ENCODE results near the gene LRCH2. TPM values are rescaled to one million over a fixed set of nuclear protein-coding genes. Genes with fewer than 3 reads are reported as not detected.

Gene LRCH2
- total RNA-seq, 1 donor from 2014 or later = 16.9 TPM

DNA sequence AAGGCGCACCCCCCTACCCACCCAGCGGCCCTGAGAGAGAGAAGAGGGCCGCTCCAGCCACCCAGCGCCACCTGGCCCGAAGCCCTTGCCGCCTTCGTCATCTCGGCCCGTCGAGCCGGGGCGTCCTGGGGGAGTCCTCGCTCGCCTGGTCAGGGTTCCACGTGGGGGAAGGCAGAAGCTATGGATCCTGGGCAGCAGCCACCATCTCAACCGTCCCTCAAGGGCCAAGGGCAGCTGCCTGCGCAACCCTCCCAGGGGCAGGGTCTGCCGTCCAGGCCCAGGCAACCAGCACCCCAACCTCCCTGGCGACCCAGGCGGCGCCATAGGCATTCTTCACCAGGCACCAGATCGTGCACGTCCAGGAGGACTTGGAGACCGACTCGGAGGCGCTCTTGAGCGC lies 165.0 kb downstream of the LRCH2 start:
- TF ChIP-seq, protein P1, sequence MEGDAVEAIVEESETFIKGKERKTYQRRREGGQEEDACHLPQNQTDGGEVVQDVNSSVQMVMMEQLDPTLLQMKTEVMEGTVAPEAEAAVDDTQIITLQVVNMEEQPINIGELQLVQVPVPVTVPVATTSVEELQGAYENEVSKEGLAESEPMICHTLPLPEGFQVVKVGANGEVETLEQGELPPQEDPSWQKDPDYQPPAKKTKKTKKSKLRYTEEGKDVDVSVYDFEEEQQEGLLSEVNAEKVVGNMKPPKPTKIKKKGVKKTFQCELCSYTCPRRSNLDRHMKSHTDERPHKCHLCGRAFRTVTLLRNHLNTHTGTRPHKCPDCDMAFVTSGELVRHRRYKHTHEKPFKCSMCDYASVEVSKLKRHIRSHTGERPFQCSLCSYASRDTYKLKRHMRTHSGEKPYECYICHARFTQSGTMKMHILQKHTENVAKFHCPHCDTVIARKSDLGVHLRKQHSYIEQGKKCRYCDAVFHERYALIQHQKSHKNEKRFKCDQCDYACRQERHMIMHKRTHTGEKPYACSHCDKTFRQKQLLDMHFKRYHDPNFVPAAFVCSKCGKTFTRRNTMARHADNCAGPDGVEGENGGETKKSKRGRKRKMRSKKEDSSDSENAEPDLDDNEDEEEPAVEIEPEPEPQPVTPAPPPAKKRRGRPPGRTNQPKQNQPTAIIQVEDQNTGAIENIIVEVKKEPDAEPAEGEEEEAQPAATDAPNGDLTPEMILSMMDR (IDR thresholded peaks at IDR 0.05; ENCODE audit: unreplicated experiment) = no peak
- Mint-ChIP-seq H3K27me3 (no peaks in the 10 kb centered on the region), H3K4me3 (ENCODE audit: low read depth) (no peak overlapping the region), H3K27ac (no peak overlapping the region), H3K36me3 (ENCODE audit: insufficient read depth) (no peaks in the 10 kb centered on the region), H3K4me1 (ENCODE audit: low read depth) (no peaks in the 10 kb centered on the region), H3K9me3 (ENCODE audit: low read depth) (no peaks in the 10 kb centered on the region)
- no peak for DNase-seq (ENCODE audit: low spot score, unreplicated experiment)

DNA sequence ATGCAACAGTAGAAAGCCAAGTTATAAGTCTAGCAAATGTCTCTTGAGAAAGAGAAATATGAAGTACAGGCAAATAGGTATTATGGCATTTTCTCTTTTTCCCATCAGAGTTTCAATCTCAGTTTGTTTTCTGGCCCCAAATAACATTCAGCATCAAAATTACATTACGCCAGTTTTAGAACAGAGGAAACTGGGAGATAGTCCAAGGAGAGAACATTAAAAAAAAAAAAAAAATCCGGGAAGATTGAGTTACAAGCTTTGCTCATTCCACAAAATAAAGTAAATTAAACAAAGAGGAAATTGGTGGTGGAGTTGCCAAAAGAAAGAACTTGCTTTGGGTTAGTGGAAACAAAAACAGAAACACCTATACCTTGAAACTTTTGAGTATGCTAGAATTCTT lies 166.1 kb downstream of the LRCH2 start:
- Mint-ChIP-seq H3K9me3 (ENCODE audit: low read depth) (no peaks in the 10 kb centered on the region), H3K4me1 (ENCODE audit: low read depth) (no peaks in the 10 kb centered on the region), H3K27me3 (no peaks in the 10 kb centered on the region), H3K4me3 (ENCODE audit: low read depth) (no peak overlapping the region), H3K27ac (no peak overlapping the region), H3K36me3 (ENCODE audit: insufficient read depth) (no peaks in the 10 kb centered on the region)
- no peak for DNase-seq (ENCODE audit: low spot score, unreplicated experiment)
- TF ChIP-seq, protein P1 (IDR thresholded peaks at IDR 0.05; ENCODE audit: unreplicated experiment) = no peak

DNA sequence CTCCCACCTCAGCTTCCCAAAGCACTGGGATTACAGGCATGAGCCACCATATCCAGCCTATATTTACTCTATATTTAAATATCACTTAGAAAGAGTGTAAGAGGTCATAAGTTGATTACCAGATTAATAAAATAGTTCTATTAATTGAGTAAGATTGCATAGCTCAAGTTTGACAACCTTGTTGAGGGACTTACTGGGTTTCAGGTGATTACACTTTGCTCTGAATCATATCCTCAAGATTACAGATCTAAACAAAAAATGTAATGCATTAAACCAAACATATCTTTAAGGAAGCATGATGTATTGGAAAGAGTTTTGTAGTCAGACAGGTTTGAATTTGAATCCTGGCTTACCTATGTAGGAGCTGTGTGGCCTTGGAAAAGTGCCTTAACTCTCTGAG lies 168.6 kb downstream of the LRCH2 start:
- Mint-ChIP-seq H3K4me1 (ENCODE audit: low read depth) (no peaks in the 10 kb centered on the region), H3K36me3 (ENCODE audit: insufficient read depth) (no peaks in the 10 kb centered on the region), H3K9me3 (ENCODE audit: low read depth) (no peaks in the 10 kb centered on the region), H3K4me3 (ENCODE audit: low read depth) (no peak overlapping the region), H3K27ac (no peak overlapping the region), H3K27me3 (no peaks in the 10 kb centered on the region)
- TF ChIP-seq, protein P1 (IDR thresholded peaks at IDR 0.05; ENCODE audit: unreplicated experiment) = no peak
- no peak for DNase-seq (ENCODE audit: low spot score, unreplicated experiment)

Other genes starting within 250 kb of the LRCH2 start
- gene IL13RA2, start 216.5 kb downstream of the LRCH2 start, total RNA-seq = not detected in 2 replicates
- gene RBMXL3, start 44.7 kb downstream of the LRCH2 start, total RNA-seq = not detected in 2 replicates
- not detected in 2 replicates for gene LUZP4, start 55.6 kb upstream of the LRCH2 start, total RNA-seq

Data from progenitor cell of endocrine pancreas (in vitro differentiated cells).